ENCODE data around the gene MTHFD2L. TPM values are rescaled to one million over a fixed set of nuclear protein-coding genes. Genes with fewer than 3 reads are reported as not detected.
A peak's percentile ranks its signal among the peaks of the same experiment; 100 is the strongest.

The MTHFD2L gene
- total RNA-seq, 6 experiments from 2014 or later, result 5.2 to 9.0 (median 8.1) TPM

DNA sequence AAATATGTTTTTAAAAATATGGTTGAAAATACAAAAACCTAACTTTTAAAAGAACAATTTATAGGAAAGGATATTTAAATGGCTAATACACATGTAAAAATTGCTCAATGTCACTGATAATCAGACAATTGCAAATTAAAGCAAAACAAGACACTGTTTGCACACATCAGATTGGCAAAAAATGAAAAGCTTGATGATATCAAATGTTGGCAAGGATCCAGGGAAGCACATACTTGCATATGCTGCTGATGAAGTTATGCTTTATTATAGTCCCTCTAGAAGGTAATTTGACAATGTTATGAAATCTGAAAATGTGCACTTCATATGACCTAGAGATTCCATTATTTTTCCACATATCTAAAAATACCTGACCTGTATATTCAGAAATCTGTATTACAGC lies 104.6 kb downstream of the MTHFD2L start:
- Mint-ChIP-seq H3K27me3 (ENCODE audit: insufficient read depth) (no peaks in the 10 kb centered on the region), H3K4me1 (ENCODE audit: low read depth) (peaks cover 25% of the 10 kb centered on the region), H3K4me3 (no peak overlapping the region), H3K27ac (no peak overlapping the region), H3K9me3 (no peaks in the 10 kb centered on the region), H3K36me3 (ENCODE audit: low read depth) (no peaks in the 10 kb centered on the region)
- TF ChIP-seq, protein P1, sequence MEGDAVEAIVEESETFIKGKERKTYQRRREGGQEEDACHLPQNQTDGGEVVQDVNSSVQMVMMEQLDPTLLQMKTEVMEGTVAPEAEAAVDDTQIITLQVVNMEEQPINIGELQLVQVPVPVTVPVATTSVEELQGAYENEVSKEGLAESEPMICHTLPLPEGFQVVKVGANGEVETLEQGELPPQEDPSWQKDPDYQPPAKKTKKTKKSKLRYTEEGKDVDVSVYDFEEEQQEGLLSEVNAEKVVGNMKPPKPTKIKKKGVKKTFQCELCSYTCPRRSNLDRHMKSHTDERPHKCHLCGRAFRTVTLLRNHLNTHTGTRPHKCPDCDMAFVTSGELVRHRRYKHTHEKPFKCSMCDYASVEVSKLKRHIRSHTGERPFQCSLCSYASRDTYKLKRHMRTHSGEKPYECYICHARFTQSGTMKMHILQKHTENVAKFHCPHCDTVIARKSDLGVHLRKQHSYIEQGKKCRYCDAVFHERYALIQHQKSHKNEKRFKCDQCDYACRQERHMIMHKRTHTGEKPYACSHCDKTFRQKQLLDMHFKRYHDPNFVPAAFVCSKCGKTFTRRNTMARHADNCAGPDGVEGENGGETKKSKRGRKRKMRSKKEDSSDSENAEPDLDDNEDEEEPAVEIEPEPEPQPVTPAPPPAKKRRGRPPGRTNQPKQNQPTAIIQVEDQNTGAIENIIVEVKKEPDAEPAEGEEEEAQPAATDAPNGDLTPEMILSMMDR (IDR thresholded peaks at IDR 0.05), result no peak
- DNase-seq, result no peak

- H3K27me3 Mint-ChIP-seq (ENCODE audit: insufficient read depth), result no peaks in the 10 kb centered on the region
- TF ChIP-seq, protein P1 (IDR thresholded peaks at IDR 0.05), result no peak
- H3K9me3 Mint-ChIP-seq, result no peaks in the 10 kb centered on the region
- no peak overlapping the region for H3K4me3 Mint-ChIP-seq
- H3K27ac Mint-ChIP-seq, result no peak overlapping the region
- H3K36me3 Mint-ChIP-seq (ENCODE audit: low read depth), result no peaks in the 10 kb centered on the region
- no peak for DNase-seq
- H3K4me1 Mint-ChIP-seq (ENCODE audit: low read depth), result peaks cover 35% of the 10 kb centered on the region
Measured at GRCh38 chr4:74263551-74263950, 105.6 kb downstream of the MTHFD2L start.

GRCh38 chr4:74266081-74266480 lies 108.2 kb downstream of the MTHFD2L start:
- Mint-ChIP-seq H3K4me3 (no peak overlapping the region), H3K36me3 (ENCODE audit: low read depth) (no peaks in the 10 kb centered on the region), H3K9me3 (no peaks in the 10 kb centered on the region), H3K27me3 (ENCODE audit: insufficient read depth) (no peaks in the 10 kb centered on the region), H3K4me1 (ENCODE audit: low read depth) (peaks cover 38% of the 10 kb centered on the region), H3K27ac (no peak overlapping the region)
- TF ChIP-seq, protein P1 (IDR thresholded peaks at IDR 0.05), result no peak
- no peak for DNase-seq

DNA sequence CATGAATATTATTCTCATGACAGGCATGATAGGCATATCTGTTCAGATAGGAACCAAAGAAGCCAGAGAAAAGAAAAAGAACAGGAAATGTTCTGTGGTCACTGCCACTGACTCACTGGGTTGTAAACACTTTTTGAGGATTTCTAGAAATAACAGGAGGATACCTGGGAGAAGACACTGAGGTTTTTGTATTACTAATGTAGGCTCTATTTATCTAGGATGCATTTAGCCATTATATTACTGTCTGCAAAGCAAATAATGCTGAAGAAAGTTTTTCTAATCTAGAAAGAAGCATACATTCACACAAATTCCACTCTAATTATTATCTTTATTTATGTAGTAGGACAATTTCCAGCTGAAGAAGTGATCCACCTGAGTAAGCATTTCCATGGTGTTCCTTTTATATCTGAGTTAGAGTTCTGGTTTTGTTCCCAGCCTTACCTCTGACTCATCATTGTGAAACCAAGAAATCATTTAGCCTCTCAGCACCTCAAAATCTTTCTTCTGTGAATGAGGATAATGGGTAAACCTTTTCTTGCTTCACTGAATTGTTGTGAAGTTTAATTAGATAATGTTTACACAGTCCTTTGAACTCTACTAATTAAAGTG lies 110.2 kb downstream of the MTHFD2L start:
- no peaks in the 10 kb centered on the region for H3K27me3 Mint-ChIP-seq (ENCODE audit: insufficient read depth)
- peak; percentile 76 for DNase-seq
- peaks cover 7% of the 10 kb centered on the region; the same call in 1 of the 2 replicates for H3K36me3 Mint-ChIP-seq (ENCODE audit: low read depth)
- TF ChIP-seq, protein P1 (IDR thresholded peaks at IDR 0.05), result no peak
- H3K4me3 Mint-ChIP-seq, result no peak overlapping the region
- H3K9me3 Mint-ChIP-seq, result no peaks in the 10 kb centered on the region
- H3K27ac Mint-ChIP-seq, result peak overlapping the region; percentile 56
- peaks cover 38% of the 10 kb centered on the region for H3K4me1 Mint-ChIP-seq (ENCODE audit: low read depth)

DNA sequence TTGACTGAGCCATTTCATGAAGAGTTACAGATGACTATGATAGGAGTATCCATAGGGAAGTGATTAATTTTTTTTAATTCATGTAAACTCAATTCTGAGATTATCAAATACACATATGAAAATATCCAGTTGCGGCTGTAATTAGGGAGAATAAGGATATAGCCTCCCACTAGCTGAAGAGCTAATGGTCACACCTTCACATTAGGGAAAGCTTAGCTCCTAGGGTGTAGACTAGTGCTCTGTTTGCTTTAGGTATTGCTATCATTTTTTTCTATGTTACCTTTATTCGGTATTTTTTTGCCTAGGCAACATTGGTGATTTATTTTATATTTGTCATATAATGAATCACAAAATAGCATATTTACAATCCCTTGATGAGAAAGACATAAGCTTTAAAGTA lies 110.7 kb downstream of the MTHFD2L start:
- H3K27me3 Mint-ChIP-seq (ENCODE audit: insufficient read depth), result no peaks in the 10 kb centered on the region
- H3K4me1 Mint-ChIP-seq (ENCODE audit: low read depth), result peaks cover 38% of the 10 kb centered on the region
- TF ChIP-seq, protein P1 (IDR thresholded peaks at IDR 0.05), result no peak
- H3K27ac Mint-ChIP-seq, result peak overlapping the region; percentile 56
- H3K9me3 Mint-ChIP-seq, result no peaks in the 10 kb centered on the region
- peaks cover 7% of the 10 kb centered on the region; the same call in 1 of the 2 replicates for H3K36me3 Mint-ChIP-seq (ENCODE audit: low read depth)
- DNase-seq, result no peak
- no peak overlapping the region for H3K4me3 Mint-ChIP-seq
